Activated B cell treated with CpG ODN at 0.5 μM for 24 hours (primary cell): ENCODE results near the gene IL17C. TPM values are rescaled to one million over a fixed set of nuclear protein-coding genes. Genes with fewer than 3 reads are reported as not detected.

Source experiments
- ATAC-seq: fragments of 200-7000 bp; cut with Tn5 transposase; one replicate; pipeline ENCODE4 v1.10.0; 2021; ENCODE audit warnings: low read depth, mild to moderate bottlenecking, moderate library complexity
- CTCF ChIA-PET: fragments of 350-600 bp; sonication (Branson Sonifier 250); formaldehyde crosslinking; loops from one replicate; lab custom pipeline; 2021; ENCODE audit warnings: antibody characterized with exemption; lab: Charles Lee
- POLR2A ChIA-PET: fragments of 350-600 bp; sonication (Branson Sonifier 250); formaldehyde crosslinking; loops from one replicate; lab custom pipeline; 2021; ENCODE audit warnings: antibody characterized with exemption; lab: Charles Lee
- DNase-seq: peaks from one replicate; pipeline ENCODE4 v3.0.0; 2022
- H3K27ac Mint-ChIP-seq: one replicate; pipeline ENCODE4 v1.8.0; 2020; ENCODE audit warnings: mixed read lengths
- H3K27me3 Mint-ChIP-seq: one replicate; pipeline ENCODE4 v1.8.0; 2021; ENCODE audit warnings: mixed read lengths
- H3K36me3 Mint-ChIP-seq: one replicate; pipeline ENCODE4 v1.8.0; 2021; ENCODE audit warnings: low read depth, mixed read lengths
- H3K4me1 Mint-ChIP-seq: one replicate; pipeline ENCODE4 v1.8.0; 2021; ENCODE audit warnings: mixed read lengths
- H3K4me3 Mint-ChIP-seq: one replicate; pipeline ENCODE4 v1.8.0; 2020; ENCODE audit warnings: mild to moderate bottlenecking, mixed read lengths
- H3K9me3 Mint-ChIP-seq: one replicate; pipeline ENCODE4 v1.8.0; 2020; ENCODE audit warnings: mixed read lengths
- intact Hi-C: fragments of 100-400 bp; cut with micrococcal nuclease; formaldehyde crosslinking; loops from one replicate; pipeline ENCODE4 v1.15.1; 2024
- total RNA-seq: library from RNA; stranded (reverse); gene quantifications from 2 replicates; pipeline ENCODE4 v1.2.3, GENCODE V29; 2022
- TF ChIP-seq, protein P1 (sequence below): fragments of 200-600 bp; IDR thresholded peaks from one replicate; pipeline ENCODE4 v1.8.0; 2022; ENCODE audit warnings: antibody characterized with exemption, mild to moderate bottlenecking

IL17C gene
- total RNA-seq, 1 donor from 2014 or later: 0.69 TPM

DNA sequence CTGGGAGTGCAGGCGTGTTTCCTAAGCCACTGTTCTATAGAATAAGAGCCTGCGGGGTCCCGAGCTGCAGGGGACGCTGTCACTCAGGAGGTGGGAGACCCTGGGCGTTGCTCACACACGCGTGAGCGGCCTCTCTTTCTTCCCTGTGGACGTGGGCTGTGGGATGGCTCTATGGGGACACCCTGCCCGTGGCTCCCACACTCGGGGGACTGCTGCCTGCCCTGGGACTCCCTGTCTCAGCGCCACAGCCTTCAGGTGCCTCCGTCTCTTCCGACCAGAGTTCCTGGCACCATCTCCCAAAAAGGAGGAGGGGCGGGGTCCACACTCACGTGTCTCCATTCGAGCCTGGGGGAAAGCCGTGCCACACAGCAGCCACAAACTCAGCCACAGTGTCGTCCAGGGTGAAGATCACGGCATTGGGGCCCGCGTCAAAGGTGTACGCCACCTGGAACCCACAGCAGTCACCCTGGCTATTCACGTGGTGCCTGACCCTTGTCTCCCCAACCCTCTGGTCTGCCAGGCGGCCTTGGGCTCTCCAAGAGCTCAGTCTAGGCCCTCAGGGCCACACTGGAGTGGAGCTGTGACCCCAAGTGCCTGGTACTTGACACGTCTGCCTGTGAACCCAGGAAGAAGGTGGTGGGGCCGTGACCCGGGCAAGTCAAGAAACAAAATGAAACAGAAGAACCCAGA is 16.1 kb downstream of the IL17C start:
- TF ChIP-seq, protein P1, sequence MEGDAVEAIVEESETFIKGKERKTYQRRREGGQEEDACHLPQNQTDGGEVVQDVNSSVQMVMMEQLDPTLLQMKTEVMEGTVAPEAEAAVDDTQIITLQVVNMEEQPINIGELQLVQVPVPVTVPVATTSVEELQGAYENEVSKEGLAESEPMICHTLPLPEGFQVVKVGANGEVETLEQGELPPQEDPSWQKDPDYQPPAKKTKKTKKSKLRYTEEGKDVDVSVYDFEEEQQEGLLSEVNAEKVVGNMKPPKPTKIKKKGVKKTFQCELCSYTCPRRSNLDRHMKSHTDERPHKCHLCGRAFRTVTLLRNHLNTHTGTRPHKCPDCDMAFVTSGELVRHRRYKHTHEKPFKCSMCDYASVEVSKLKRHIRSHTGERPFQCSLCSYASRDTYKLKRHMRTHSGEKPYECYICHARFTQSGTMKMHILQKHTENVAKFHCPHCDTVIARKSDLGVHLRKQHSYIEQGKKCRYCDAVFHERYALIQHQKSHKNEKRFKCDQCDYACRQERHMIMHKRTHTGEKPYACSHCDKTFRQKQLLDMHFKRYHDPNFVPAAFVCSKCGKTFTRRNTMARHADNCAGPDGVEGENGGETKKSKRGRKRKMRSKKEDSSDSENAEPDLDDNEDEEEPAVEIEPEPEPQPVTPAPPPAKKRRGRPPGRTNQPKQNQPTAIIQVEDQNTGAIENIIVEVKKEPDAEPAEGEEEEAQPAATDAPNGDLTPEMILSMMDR: no peak
- no peak overlapping the region for H3K4me3 Mint-ChIP-seq
- no peaks in the 10 kb centered on the region for H3K27me3 Mint-ChIP-seq
- H3K36me3 Mint-ChIP-seq: peaks cover 41% of the 10 kb centered on the region
- DNase-seq (no peak), ATAC-seq (no peak)
- H3K4me1 Mint-ChIP-seq: peaks cover 24% of the 10 kb centered on the region
- intact Hi-C loops: loop anchor here (5.0 kb wide), 2 partner anchors 203 to 313 kb away; partner anchors contain the start of genes GALNS and TRAPPC2L
- no peak overlapping the region for H3K27ac Mint-ChIP-seq
- ChIA-PET CTCF (no interaction called here), POLR2A (no interaction called here)
- no peaks in the 10 kb centered on the region for H3K9me3 Mint-ChIP-seq

DNA sequence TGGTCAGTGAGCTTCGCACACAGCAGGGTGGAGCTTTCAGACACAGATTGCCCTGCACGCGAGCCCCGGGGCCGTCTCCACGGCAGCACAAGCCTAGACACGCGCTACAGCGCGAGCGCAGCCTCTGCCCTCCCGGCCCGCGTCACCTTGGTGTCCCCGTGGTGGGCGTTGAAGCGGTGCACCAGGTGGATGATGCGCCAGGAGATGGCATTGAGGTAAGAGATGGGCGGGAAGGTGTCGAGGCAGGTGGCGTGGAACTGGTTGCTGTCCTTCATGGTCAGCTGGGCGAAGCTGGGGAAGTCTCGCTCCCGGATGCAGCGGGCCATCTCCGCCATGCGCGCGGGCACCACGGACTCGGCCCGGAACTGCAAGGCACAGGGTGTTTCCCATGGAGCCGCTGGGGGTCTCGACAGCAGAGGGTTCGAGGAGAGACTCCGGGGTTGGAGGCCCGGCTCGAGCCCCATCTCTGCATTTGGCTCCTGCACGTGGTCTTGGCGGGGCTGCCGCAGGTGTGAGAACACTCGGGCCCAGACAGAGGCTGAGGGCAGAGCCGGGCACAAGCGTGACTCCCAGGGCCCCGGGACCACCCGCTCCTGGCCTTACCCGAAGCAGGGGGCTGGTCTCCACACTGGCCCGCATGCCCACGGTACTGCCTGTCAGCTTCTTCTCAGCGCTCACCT is 16.8 kb downstream of the IL17C start:
- Mint-ChIP-seq H3K36me3 (peaks cover 40% of the 10 kb centered on the region), H3K9me3 (no peaks in the 10 kb centered on the region), H3K27me3 (no peaks in the 10 kb centered on the region), H3K27ac (no peak overlapping the region), H3K4me3 (no peak overlapping the region), H3K4me1 (peaks cover 20% of the 10 kb centered on the region)
- ChIA-PET CTCF (no interaction called here), POLR2A (interaction anchor here (0.6 kb wide), 1 partner anchor 42 kb away, joined by 3 read pairs; no protein-coding TSS in a partner anchor)
- TF ChIP-seq, protein P1: no peak
- ATAC-seq (no peak), DNase-seq (no peak)
- intact Hi-C loops: no loop called here

DNA sequence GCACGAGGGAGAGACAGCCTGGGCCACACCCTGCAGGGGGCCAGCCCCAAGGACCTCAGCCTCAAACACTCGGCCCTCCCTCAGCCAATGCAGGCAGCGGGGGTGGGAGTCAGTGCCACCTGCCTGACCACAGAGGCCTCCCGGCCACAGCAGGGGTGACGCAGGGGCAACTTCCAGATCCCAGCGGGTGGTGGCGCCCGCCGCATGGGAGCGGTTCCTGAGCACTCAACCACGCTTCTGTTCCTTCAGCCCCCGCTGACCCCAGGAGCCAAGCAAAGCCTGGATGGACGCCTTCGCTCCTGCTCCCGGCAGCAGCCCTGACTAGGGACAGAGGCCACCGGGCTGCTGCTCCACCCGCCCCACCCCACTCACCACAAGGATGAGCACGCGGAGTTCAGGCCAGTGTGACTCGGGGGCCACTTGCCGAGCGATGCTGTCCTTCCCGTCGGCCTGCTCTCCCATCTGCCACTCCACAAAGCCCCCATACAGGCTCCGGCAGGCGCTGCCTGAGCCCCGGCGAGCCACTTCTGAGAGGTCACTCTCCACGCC is 17.4 kb downstream of the IL17C start:
- no peaks in the 10 kb centered on the region for H3K27me3 Mint-ChIP-seq
- no peak overlapping the region for H3K27ac Mint-ChIP-seq
- DNase-seq (no peak), ATAC-seq (no peak)
- TF ChIP-seq, protein P1: no peak
- POLR2A ChIA-PET: interaction anchor here (0.6 kb wide), 1 partner anchor 43 kb away, joined by 3 read pairs; no protein-coding TSS in a partner anchor
- CTCF ChIA-PET: no interaction called here
- H3K4me1 Mint-ChIP-seq: peaks cover 20% of the 10 kb centered on the region
- H3K4me3 Mint-ChIP-seq: no peak overlapping the region
- no peaks in the 10 kb centered on the region for H3K9me3 Mint-ChIP-seq
- intact Hi-C loops: no loop called here
- H3K36me3 Mint-ChIP-seq: peaks cover 38% of the 10 kb centered on the region

DNA sequence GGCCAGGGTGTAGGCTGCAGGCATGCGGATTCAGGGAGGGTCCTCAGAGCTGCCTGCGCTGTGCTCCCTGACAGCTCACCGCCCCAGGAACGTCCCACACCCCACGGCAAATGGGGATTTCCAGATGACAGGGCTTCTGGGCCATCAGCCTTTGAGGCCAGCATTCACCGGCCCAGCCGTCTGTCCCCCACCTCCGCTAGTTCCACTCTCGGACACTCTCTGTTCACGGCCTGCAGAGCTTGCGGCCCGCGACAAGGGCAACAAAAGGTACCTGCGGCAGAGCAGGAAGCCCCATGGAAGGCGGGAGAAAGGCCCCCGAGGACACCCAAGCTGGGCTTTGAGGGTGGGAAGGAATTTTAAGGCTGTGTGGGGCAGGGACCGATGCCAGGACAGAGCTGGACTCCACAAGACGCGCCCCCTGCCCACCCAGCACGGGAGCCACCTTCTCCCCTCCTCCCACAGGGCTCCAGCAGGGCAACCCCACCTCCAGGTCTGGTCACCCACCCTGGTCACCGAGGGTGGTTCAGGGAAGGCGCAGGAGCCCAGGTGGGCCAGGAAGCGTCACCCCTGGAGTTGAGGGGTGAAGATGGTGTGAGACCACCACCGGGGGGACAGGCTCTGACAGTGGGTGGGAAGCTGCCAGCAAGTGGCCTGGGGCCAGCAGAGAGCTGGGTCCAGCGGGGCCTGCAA is 18.1 kb downstream of the IL17C start:
- ChIA-PET CTCF (no interaction called here), POLR2A (interaction anchor here (0.6 kb wide), 1 partner anchor 1212 kb away, joined by 4 read pairs; no protein-coding TSS in a partner anchor)

More for the DNA sequence above, 18.1 kb downstream of the IL17C start:
- TF ChIP-seq, protein P1: no peak
- no peak for DNase-seq
- H3K9me3 Mint-ChIP-seq: no peaks in the 10 kb centered on the region
- no peak for ATAC-seq
- H3K27me3 Mint-ChIP-seq: no peaks in the 10 kb centered on the region
- intact Hi-C loops: no loop called here
- no peak overlapping the region for H3K4me3 Mint-ChIP-seq
- H3K27ac Mint-ChIP-seq: no peak overlapping the region
- peaks cover 22% of the 10 kb centered on the region for H3K4me1 Mint-ChIP-seq
- H3K36me3 Mint-ChIP-seq: peaks cover 33% of the 10 kb centered on the region
